ENCODE data around the gene SCP2. TPM values are rescaled to one million over a fixed set of nuclear protein-coding genes. Genes with fewer than 3 reads are reported as not detected.

Gene SCP2
- total RNA-seq, 4 donors from 2014 or later, result 114 to 311 (median 223) TPM

DNA sequence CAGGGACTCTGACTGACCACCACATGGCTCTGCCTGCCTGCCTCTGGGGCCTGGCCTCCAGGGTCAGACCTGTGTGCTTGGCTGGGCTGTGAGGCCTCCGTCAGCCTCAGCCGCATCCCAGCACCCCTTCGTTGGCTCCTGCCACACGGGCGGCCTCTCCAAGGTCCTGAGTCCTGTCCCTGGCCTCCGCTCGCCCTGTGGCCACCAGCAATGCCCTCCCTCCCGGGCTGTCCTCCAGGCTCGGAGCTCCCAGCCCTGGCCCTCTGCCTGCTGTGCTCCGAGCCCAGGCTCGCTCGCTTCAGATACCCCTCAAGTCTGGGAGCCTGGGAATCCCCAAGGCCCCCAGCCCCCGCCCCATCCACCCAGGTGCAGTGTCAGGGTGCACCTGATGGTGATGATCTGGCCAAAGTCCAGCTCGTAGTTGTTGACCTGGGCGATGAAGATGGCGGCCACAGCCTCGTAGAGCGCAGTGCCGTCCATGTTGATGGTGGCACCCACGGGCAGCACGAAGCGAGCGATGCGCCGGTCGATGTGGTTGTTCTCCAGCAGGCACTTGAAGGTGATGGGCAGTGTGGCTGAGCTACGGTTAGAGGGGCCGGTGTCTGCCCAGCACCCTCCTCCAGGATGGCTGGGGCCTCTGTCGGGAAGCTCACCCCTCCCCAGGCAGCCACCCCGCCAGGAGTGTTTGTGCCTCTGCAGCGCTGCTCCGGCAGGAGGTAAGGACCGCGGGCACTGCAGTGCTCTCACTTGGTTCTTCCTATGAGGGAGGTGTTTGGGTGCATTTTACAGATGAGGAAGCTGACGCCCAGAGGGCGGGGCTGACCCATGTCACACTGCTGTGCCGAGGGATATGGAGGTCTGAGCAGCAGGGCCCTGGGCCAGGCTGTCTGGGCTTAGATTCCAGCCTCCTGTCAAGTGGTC is 163.4 kb downstream of the SCP2 start:
- H3K4me1 ChIP-seq, result peaks cover 5 to 17% (median 9%) of the 10 kb centered on the region in 4 donors
- WGBS, 2 donors (ENCODE audit: low coverage in 1 of 2), result 79% methylated on average over 25 of the region's 37 CpGs; no CpG with 5 or more reads in 1 of the 2 donors
- intact Hi-C loops (cut with DNase I; ENCODE audit: low total_unique reads) (no loop called here), in situ Hi-C loops (cut with MboI; ENCODE audit: low pct_ligation_motif_present in 1 of 4, low pct_unique_long_range_greater_than_20kb in 1 of 4, low sequenced_read_pairs in 3 of 4) (no loop called here)
- no peaks in the 10 kb centered on the region for H3K9me3 ChIP-seq
- no peak overlapping the region for H3K4me3 ChIP-seq
- no peaks in the 10 kb centered on the region for H3K36me3 ChIP-seq
- H3K27me3 ChIP-seq, result no peaks in the 10 kb centered on the region
- H3K27ac ChIP-seq, result peak overlapping the region in 2 of 4 donors; percentile 3 to 6
- TF ChIP-seq POLR2AphosphoS5 (IDR thresholded peaks at IDR 0.05) (no peak), POLR2A (IDR thresholded peaks at IDR 0.05) (no peak), EP300 (IDR thresholded peaks at IDR 0.05; ENCODE audit: low read depth) (no peak)
- TF ChIP-seq, protein P1, sequence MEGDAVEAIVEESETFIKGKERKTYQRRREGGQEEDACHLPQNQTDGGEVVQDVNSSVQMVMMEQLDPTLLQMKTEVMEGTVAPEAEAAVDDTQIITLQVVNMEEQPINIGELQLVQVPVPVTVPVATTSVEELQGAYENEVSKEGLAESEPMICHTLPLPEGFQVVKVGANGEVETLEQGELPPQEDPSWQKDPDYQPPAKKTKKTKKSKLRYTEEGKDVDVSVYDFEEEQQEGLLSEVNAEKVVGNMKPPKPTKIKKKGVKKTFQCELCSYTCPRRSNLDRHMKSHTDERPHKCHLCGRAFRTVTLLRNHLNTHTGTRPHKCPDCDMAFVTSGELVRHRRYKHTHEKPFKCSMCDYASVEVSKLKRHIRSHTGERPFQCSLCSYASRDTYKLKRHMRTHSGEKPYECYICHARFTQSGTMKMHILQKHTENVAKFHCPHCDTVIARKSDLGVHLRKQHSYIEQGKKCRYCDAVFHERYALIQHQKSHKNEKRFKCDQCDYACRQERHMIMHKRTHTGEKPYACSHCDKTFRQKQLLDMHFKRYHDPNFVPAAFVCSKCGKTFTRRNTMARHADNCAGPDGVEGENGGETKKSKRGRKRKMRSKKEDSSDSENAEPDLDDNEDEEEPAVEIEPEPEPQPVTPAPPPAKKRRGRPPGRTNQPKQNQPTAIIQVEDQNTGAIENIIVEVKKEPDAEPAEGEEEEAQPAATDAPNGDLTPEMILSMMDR (IDR thresholded peaks at IDR 0.05), result no peak
- peak; percentile 65 for DNase-seq

DNA sequence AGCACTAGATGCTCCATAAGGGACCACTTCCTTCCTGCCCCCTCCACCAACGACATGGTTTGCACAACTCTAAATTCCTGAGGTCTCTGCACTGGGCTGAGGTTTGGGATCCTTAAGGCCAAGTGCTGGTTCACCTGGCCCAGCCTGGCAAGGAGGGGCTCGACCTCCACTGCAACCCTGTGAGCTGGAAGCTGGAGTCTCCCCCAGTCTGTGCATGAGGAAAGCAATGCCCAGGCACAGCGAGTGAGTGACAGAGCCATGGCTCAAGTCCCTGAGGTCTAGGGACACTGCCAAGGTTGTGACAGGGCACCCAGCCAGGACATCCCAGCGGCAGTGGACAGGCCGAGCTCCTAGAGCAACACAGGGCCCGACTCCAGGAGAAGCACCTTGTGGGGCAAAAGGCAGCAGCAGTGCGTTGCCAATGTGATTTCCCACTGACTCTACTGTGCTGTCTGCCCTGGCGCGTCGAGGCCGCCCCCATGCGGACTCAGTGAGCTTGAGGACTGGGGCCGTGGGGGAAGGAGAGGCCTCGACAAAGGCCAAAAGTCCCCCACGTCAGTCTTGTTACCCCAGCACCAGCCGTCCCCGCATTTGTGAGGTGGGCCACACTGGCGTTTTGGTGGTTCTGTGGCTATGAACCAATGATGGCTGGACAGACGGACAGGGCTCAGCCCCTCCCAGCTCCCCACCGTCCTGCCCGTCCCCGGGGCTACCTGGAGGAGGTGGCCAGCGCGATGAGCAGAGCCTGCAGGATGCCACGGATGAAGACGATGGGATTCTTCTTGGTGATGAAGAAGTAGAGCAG is 165.0 kb downstream of the SCP2 start:
- Histone ChIP-seq H3K27ac (no peak overlapping the region), H3K36me3 (no peaks in the 10 kb centered on the region), H3K4me3 (no peak overlapping the region), H3K4me1 (peaks cover 5 to 17% (median 9%) of the 10 kb centered on the region in 4 donors), H3K27me3 (no peaks in the 10 kb centered on the region), H3K9me3 (no peaks in the 10 kb centered on the region)
- in situ Hi-C loops (cut with MboI; ENCODE audit: low pct_ligation_motif_present in 1 of 4, low pct_unique_long_range_greater_than_20kb in 1 of 4, low sequenced_read_pairs in 3 of 4) (no loop called here), intact Hi-C loops (cut with DNase I; ENCODE audit: low total_unique reads) (no loop called here)
- TF ChIP-seq POLR2A (IDR thresholded peaks at IDR 0.05) (no peak), EP300 (IDR thresholded peaks at IDR 0.05; ENCODE audit: low read depth) (no peak), POLR2AphosphoS5 (IDR thresholded peaks at IDR 0.05) (no peak)
- TF ChIP-seq, protein P1 (IDR thresholded peaks at IDR 0.05), result no peak
- 88% methylated on average over 25 of the region's 26 CpGs; no CpG with 5 or more reads in 1 of the 2 donors for WGBS, 2 donors (ENCODE audit: low coverage in 1 of 2)
- no peak for DNase-seq

DNA sequence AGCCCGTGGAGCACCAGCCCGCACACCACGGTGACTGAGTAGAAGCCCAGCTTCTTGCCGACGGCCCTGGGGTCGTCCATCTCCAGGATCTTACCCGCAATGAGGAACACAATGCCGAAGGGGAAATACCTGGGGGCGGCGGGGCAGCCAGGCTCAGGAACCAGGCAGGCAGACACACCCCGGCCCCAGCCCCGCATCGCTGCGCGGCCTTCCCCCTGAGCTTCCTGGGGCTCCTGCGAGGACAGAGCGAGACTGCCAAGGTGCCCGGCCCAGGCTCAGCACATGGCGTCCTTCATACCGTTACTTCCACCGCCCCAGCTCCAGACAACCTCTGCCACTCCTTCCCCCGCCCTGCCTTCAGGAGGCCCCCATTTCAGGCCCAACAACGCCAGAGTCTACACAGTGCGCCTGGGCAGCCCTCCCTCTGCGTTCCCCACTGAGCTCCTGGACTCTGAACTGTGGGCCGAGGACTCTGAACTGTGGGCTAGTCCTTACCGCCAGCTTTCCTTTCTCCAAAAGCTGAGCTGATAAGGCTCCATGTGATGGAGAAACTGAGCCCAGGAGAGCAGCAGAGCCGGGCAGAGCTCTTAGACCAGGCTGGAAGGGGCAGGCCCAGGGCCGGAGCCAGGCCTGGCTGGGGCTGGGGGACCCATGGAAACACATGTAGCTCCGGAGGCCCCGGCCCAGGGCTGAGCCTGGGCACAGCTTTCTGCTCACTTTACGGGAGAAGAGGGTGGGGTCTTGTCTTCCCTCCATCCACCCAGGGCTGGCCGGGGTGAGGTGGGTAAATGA is 165.8 kb downstream of the SCP2 start:
- WGBS, 2 donors (ENCODE audit: low coverage in 1 of 2), result 86% methylated on average over 29 of the region's 33 CpGs; no CpG with 5 or more reads in 1 of the 2 donors
- no peaks in the 10 kb centered on the region for H3K27me3 ChIP-seq
- intact Hi-C loops (cut with DNase I; ENCODE audit: low total_unique reads), result no loop called here
- H3K27ac ChIP-seq, result no peak overlapping the region
- H3K4me1 ChIP-seq, result peaks cover 5 to 17% (median 9%) of the 10 kb centered on the region in 4 donors
- TF ChIP-seq, protein P1 (IDR thresholded peaks at IDR 0.05), result no peak
- TF ChIP-seq POLR2A (IDR thresholded peaks at IDR 0.05) (no peak), EP300 (IDR thresholded peaks at IDR 0.05; ENCODE audit: low read depth) (no peak), POLR2AphosphoS5 (IDR thresholded peaks at IDR 0.05) (no peak)
- no peak overlapping the region for H3K4me3 ChIP-seq
- DNase-seq, result no peak
- H3K9me3 ChIP-seq, result no peaks in the 10 kb centered on the region
- in situ Hi-C loops (cut with MboI; ENCODE audit: low pct_ligation_motif_present in 1 of 4, low pct_unique_long_range_greater_than_20kb in 1 of 4, low sequenced_read_pairs in 3 of 4), result no loop called here
- no peaks in the 10 kb centered on the region for H3K36me3 ChIP-seq
